Measurements from ENCODE around the gene ZNF280B.

DNA sequence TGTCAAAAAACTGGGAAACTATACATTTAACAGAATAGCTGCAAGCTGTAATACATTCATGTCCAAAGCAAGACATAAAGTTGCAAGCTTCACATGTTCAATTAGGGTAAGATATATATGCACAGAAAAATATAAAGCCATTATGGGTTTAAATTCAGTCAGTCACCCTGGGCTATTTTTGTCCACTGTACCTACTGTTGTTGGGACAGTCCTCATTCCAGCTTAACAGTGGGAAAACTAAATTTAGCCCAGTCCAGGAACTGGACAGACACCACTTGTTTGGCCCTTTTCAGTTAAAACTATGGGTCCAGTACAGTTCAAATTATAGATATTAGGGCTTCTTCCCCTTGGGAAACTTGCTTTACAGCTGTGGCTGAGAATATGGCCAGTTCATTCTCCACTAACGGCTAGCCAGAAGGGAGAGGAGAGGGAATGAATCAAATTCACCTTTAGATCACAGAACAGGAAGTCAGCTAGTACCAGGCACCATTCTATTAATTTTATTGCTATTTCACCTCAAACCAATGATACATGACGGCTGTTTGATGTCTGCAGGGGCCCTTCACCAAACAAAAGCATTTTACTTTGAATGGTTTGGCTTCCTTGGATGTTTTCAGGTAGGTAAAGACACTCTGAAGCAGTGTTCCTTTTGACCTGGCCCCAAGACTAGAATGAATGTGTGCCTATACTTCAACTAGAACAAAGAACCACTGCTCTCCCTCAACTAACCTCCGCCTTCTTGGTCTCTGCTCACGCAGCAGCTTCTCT lies 22.2 kb downstream of the ZNF280B start:
- TF ChIP-seq, protein P1, sequence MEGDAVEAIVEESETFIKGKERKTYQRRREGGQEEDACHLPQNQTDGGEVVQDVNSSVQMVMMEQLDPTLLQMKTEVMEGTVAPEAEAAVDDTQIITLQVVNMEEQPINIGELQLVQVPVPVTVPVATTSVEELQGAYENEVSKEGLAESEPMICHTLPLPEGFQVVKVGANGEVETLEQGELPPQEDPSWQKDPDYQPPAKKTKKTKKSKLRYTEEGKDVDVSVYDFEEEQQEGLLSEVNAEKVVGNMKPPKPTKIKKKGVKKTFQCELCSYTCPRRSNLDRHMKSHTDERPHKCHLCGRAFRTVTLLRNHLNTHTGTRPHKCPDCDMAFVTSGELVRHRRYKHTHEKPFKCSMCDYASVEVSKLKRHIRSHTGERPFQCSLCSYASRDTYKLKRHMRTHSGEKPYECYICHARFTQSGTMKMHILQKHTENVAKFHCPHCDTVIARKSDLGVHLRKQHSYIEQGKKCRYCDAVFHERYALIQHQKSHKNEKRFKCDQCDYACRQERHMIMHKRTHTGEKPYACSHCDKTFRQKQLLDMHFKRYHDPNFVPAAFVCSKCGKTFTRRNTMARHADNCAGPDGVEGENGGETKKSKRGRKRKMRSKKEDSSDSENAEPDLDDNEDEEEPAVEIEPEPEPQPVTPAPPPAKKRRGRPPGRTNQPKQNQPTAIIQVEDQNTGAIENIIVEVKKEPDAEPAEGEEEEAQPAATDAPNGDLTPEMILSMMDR (IDR thresholded peaks at IDR 0.05): no peak
- TF ChIP-seq POLR2A (IDR thresholded peaks at IDR 0.05): no peak
